PC-3 (cell line): Measurements from ENCODE around the gene SH3BGR.

Source experiments
- CTCF ChIP-seq: fragments of 300-600 bp; sonication (generic); conservative IDR thresholded peaks from 2 replicates; pipeline ENCODE4 v1.5.1; 2017; ENCODE audit warnings: antibody characterized with exemption, low read depth, mild to moderate bottlenecking, low read length
- EZH2phosphoT487 ChIP-seq: fragments of 300-600 bp; sonication (generic); IDR thresholded peaks from 2 replicates; pipeline ENCODE4 v1.6.1; 2018; ENCODE audit warnings: mild to moderate bottlenecking, antibody characterized with exemption, low read length, borderline replicate concordance

- TF ChIP-seq CTCF, result no peak
- no peak for TF ChIP-seq EZH2phosphoT487
These were observed 11.5 kb downstream of the SH3BGR start for GRCh38 chr21:39463308-39463707.
